Muscle of back (tissue), 10 donors: ENCODE data around the gene MAP1LC3C. TPM values are rescaled to one million over a fixed set of nuclear protein-coding genes. Genes with fewer than 3 reads are reported as not detected.

Experiments used
- polyA plus RNA-seq, 10 donors: library from polyadenylated mRNA; unstranded; fragments of 120-200 nt; gene quantifications; one replicate each; pipeline ENCODE4 v1.2.1, GENCODE V29; 2013; ENCODE audit not compliant: insufficient read length in 10 of 10

Gene MAP1LC3C
- polyA plus RNA-seq, 10 donors = 10.2 to 29.5 (median 16.3) TPM

Other genes starting within 250 kb of the MAP1LC3C start
- 10 to 100 TPM in 3 of 10 donors, 1 to 10 TPM in 7; 5.5 to 11.1 (median 7.8) TPM for gene EXO1, start 150.9 kb downstream of the MAP1LC3C start, polyA plus RNA-seq
- 1 to 10 TPM in 1 of 10 donors, under 1 TPM in 9; 0.19 to 1.2 (median 0.48) TPM for gene BECN2, start 41.3 kb downstream of the MAP1LC3C start, polyA plus RNA-seq